BLaER1 (cell line): Measurements from ENCODE around the gene FLVCR2.

Experiments used
- H3K27ac ChIP-seq: shearing (Covaris generic); formaldehyde crosslinking; 2 replicates; pipeline ENCODE4 v1.8.1; 2022
- H3K27me3 ChIP-seq: shearing (Covaris generic); formaldehyde crosslinking; 2 replicates; pipeline ENCODE4 v1.8.1; 2022
- H3K36me3 ChIP-seq: shearing (Covaris generic); formaldehyde crosslinking; 2 replicates; pipeline ENCODE4 v1.8.1; 2022
- H3K4me1 ChIP-seq: shearing (Covaris generic); formaldehyde crosslinking; 2 replicates; pipeline ENCODE4 v1.8.1; 2022
- H3K4me2 ChIP-seq: shearing (Covaris generic); formaldehyde crosslinking; 2 replicates; pipeline ENCODE4 v1.8.1; 2022
- H3K4me3 ChIP-seq: shearing (Covaris generic); formaldehyde crosslinking; 2 replicates; pipeline ENCODE4 v1.8.1; 2022
- H3K9ac ChIP-seq: shearing (Covaris generic); formaldehyde crosslinking; 2 replicates; pipeline ENCODE4 v1.8.1; 2022
- H3K9me3 ChIP-seq: shearing (Covaris generic); formaldehyde crosslinking; 2 replicates; pipeline ENCODE4 v1.8.1; 2022
- H4K20me1 ChIP-seq: shearing (Covaris generic); formaldehyde crosslinking; 2 replicates; pipeline ENCODE4 v1.8.1; 2022
- Cebpa-rat ChIP-seq: shearing (Covaris generic); IDR thresholded peaks from 2 replicates; pipeline ENCODE4 v1.8.1; 2022

Gene FLVCR2

GRCh38 chr14:75626863-75627262 lies 48.4 kb downstream of the FLVCR2 start:
- Histone ChIP-seq H3K27ac (no peak overlapping the region), H3K4me2 (no peak overlapping the region), H4K20me1 (no peaks in the 10 kb centered on the region), H3K9ac (no peak overlapping the region), H3K36me3 (no peaks in the 10 kb centered on the region), H3K4me1 (peaks cover 10% of the 10 kb centered on the region), H3K9me3 (no peaks in the 10 kb centered on the region), H3K27me3 (no peaks in the 10 kb centered on the region), H3K4me3 (no peak overlapping the region)
- TF ChIP-seq Cebpa-rat: no peak

- no peaks in the 10 kb centered on the region for H3K36me3 ChIP-seq
- TF ChIP-seq Cebpa-rat: no peak
- H3K4me2 ChIP-seq: no peak overlapping the region
- H4K20me1 ChIP-seq: no peaks in the 10 kb centered on the region
- H3K27ac ChIP-seq: no peak overlapping the region
- no peaks in the 10 kb centered on the region for H3K27me3 ChIP-seq
- H3K4me3 ChIP-seq: no peak overlapping the region
- H3K9me3 ChIP-seq: no peaks in the 10 kb centered on the region
- H3K4me1 ChIP-seq: peaks cover 10% of the 10 kb centered on the region
- no peak overlapping the region for H3K9ac ChIP-seq
Observed at GRCh38 chr14:75627406-75627805, 49.0 kb downstream of the FLVCR2 start.

- no peaks in the 10 kb centered on the region for H3K9me3 ChIP-seq
- H3K4me3 ChIP-seq: no peak overlapping the region
- H3K36me3 ChIP-seq: no peaks in the 10 kb centered on the region
- H3K9ac ChIP-seq: no peak overlapping the region
- peaks cover 7% of the 10 kb centered on the region for H3K4me1 ChIP-seq
- TF ChIP-seq Cebpa-rat: no peak
- no peak overlapping the region for H3K27ac ChIP-seq
- H4K20me1 ChIP-seq: no peaks in the 10 kb centered on the region
- no peak overlapping the region for H3K4me2 ChIP-seq
- no peaks in the 10 kb centered on the region for H3K27me3 ChIP-seq
Observed at GRCh38 chr14:75628816-75629215, 50.4 kb downstream of the FLVCR2 start.

- no peak for TF ChIP-seq Cebpa-rat
- Histone ChIP-seq H3K27me3 (no peaks in the 10 kb centered on the region), H4K20me1 (no peaks in the 10 kb centered on the region), H3K4me3 (no peak overlapping the region), H3K27ac (no peak overlapping the region), H3K4me2 (no peak overlapping the region), H3K36me3 (no peaks in the 10 kb centered on the region), H3K4me1 (no peaks in the 10 kb centered on the region), H3K9ac (no peak overlapping the region), H3K9me3 (no peaks in the 10 kb centered on the region)
Observed at GRCh38 chr14:75630695-75631452, 52.5 kb downstream of the FLVCR2 start.

GRCh38 chr14:75631453-75631831 lies 53.0 kb downstream of the FLVCR2 start:
- no peak overlapping the region for H3K4me2 ChIP-seq
- H3K4me3 ChIP-seq: no peak overlapping the region
- no peak overlapping the region for H3K27ac ChIP-seq
- no peaks in the 10 kb centered on the region for H4K20me1 ChIP-seq
- H3K9me3 ChIP-seq: no peaks in the 10 kb centered on the region
- no peaks in the 10 kb centered on the region for H3K27me3 ChIP-seq
- H3K9ac ChIP-seq: no peak overlapping the region
- H3K4me1 ChIP-seq: no peaks in the 10 kb centered on the region
- no peak for TF ChIP-seq Cebpa-rat
- H3K36me3 ChIP-seq: no peaks in the 10 kb centered on the region

GRCh38 chr14:75634848-75635247 lies 56.4 kb downstream of the FLVCR2 start:
- Histone ChIP-seq H3K36me3 (no peaks in the 10 kb centered on the region), H3K27me3 (no peaks in the 10 kb centered on the region), H3K4me2 (no peak overlapping the region), H3K9ac (no peak overlapping the region), H3K4me3 (no peak overlapping the region), H3K4me1 (no peaks in the 10 kb centered on the region), H3K27ac (no peak overlapping the region), H3K9me3 (no peaks in the 10 kb centered on the region), H4K20me1 (no peaks in the 10 kb centered on the region)
- TF ChIP-seq Cebpa-rat: no peak

- no peaks in the 10 kb centered on the region for H3K27me3 ChIP-seq
- no peaks in the 10 kb centered on the region for H4K20me1 ChIP-seq
- no peak overlapping the region for H3K4me3 ChIP-seq
- H3K4me1 ChIP-seq: no peaks in the 10 kb centered on the region
- H3K9ac ChIP-seq: no peak overlapping the region
- TF ChIP-seq Cebpa-rat: no peak
- H3K4me2 ChIP-seq: no peak overlapping the region
- H3K27ac ChIP-seq: no peak overlapping the region
- no peaks in the 10 kb centered on the region for H3K36me3 ChIP-seq
- H3K9me3 ChIP-seq: no peaks in the 10 kb centered on the region
Observed at GRCh38 chr14:75636100-75636692, 57.8 kb downstream of the FLVCR2 start.

GRCh38 chr14:75640876-75641275 lies 62.5 kb downstream of the FLVCR2 start:
- Histone ChIP-seq H4K20me1 (no peaks in the 10 kb centered on the region), H3K9me3 (no peaks in the 10 kb centered on the region), H3K27me3 (no peaks in the 10 kb centered on the region), H3K9ac (no peak overlapping the region), H3K4me2 (no peak overlapping the region), H3K4me1 (no peaks in the 10 kb centered on the region), H3K36me3 (no peaks in the 10 kb centered on the region), H3K27ac (no peak overlapping the region), H3K4me3 (no peak overlapping the region)
- no peak for TF ChIP-seq Cebpa-rat

GRCh38 chr14:75643985-75644384 lies 65.6 kb downstream of the FLVCR2 start:
- no peaks in the 10 kb centered on the region for H3K27me3 ChIP-seq
- no peak overlapping the region for H3K27ac ChIP-seq
- peaks cover 6% of the 10 kb centered on the region; the same call in 1 of the 2 replicates for H3K36me3 ChIP-seq
- H3K9me3 ChIP-seq: no peaks in the 10 kb centered on the region
- no peak for TF ChIP-seq Cebpa-rat
- H3K4me2 ChIP-seq: no peak overlapping the region
- no peaks in the 10 kb centered on the region for H4K20me1 ChIP-seq
- no peak overlapping the region for H3K9ac ChIP-seq
- H3K4me3 ChIP-seq: no peak overlapping the region
- no peaks in the 10 kb centered on the region for H3K4me1 ChIP-seq

- Histone ChIP-seq H3K9me3 (no peaks in the 10 kb centered on the region), H3K27me3 (no peaks in the 10 kb centered on the region), H4K20me1 (no peaks in the 10 kb centered on the region), H3K4me1 (no peaks in the 10 kb centered on the region), H3K4me2 (no peak overlapping the region), H3K36me3 (peaks cover 17% of the 10 kb centered on the region), H3K27ac (no peak overlapping the region), H3K9ac (no peak overlapping the region), H3K4me3 (no peak overlapping the region)
- no peak for TF ChIP-seq Cebpa-rat
Observed at GRCh38 chr14:75645056-75645455, 66.6 kb downstream of the FLVCR2 start.
